ENCODE measurements around the gene LIMK1.
A peak's percentile ranks its signal among the peaks of the same experiment; 100 is the strongest.
"Not testable (repeated sequence)": the region's sequence is repeated elsewhere in the genome, so short reads cannot be mapped to it uniquely, and the experiment has no call there.

Gene LIMK1

DNA sequence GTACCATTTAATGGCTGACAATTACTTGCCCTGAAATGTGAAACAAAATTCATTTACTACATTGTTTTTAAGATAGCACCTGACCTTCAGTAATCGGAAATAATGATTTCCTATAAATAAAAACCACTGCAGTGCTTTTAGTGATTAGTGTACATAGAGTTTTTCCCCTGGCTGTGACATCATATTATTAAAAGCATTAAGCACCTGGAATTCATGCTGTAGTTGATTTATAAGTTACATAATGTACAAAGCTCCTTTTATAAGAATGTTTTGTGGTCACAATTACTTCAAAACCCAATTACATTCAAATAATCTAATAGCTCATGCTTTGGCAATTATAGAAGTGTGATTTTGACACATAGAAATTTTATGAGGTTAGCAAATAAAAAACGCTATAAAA lies 46.3 kb downstream of the LIMK1 start:
- no peak for DNase-seq

DNA sequence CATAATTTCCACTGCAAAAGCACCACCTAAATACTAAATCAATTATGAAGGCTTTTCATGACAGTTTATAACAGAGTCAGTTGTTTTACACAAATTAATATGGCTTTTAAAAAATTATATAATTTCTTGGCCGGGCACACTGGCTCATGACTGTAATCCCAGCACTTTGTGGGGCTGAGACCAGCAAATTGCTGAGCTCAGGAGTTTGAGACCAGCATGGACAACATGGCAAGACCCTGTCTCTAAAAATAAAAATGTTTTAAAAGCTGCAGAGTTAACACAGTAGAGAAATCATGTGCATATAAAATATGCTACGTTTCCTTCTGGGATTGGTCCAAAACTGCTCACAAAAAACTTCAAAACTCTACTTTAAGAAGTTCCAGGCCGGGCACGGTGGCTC lies 46.9 kb downstream of the LIMK1 start:
- no peak for DNase-seq

DNA sequence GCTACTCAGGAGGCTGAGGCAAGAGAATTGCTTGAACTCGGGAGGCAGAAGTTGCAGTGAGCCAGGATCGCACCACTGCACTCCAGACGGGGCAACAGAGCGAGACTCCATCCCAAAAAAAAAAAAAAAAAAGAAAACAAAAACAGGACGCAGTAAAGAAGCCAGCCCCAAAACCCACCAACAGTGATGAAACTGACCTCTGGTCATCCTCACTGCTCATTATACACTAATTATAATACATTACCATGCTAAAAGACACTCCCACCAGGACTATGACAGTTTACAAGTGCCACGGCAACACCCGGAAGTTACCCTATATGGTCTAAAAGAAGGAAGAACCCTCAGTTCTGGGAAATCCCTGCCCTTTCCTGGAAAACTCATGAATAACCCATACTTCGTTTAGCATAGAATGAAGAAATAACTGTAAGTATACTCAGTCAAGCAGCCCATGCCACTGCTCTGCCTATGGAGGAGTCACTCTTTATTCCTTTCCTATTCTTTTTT lies 50.6 kb downstream of the LIMK1 start:
- DNase-seq, result peak; percentile 98

DNA sequence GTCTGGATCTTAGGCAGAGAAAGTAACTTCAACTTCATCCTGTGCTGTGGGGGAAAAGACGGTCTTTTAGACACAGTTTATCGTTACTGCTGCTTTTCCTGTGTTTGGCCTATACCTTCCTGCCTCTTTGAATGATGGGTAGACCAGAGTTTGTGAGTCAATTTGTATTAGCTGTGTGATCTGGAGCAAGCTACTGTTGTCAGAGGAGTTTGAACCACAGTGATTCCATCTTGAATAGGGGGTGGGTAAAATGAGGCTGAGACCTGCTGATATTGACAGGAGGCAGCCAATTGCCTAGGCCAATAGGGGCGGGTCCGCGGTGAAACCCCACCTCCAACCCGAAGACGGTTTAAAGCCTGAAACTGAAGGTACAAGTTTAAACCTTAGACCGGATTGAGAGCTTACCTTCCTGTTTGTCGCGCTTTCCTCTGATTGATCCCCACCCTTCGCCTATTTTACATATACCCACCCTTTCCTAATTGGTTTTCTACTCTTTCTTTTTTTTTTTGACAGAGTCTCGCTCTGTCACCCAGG lies 54.8 kb downstream of the LIMK1 start:
- DNase-seq, result no peak

DNA sequence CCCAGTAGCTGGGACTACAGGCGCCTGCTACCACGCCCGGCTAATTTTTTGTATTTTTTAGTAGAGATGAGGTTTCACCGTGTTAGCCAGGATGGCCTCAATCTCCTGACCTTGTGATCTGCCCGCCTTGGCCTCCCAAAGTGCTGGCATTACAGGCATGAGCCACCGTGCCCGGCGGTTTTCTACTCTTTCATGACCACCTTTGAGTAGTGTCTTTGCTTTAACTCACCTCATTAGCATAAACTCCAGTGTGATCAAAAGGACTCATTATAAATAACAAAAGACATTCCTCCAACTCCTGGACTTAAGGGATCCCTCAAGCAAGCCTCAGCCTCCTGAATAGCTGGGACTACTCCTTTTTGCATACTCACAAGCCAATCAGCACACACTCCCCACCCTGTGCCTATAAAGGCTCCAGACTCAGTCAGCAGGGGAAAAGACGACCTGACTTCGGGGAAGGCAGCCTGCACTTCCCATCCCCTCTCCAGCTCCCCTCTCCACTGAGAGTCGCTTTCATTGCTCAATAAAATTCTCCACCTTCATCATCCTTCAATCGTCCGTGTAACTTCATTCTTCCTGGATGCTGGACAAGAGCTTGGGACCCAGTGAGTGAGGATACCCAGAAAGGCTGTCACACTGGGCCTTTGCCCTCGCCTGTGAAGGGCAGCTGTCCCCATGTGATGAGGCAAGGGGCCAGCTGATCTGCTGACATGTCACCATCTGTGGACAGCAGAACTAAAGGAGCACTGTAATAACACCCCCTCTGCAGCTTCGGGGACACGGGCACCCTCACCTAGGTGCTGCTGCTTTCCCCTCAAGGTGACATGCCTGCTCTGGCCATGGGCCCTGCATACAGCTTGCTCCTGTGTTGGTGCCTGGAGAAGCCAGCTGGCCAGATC lies 55.6 kb downstream of the LIMK1 start:
- no peak for DNase-seq

DNA sequence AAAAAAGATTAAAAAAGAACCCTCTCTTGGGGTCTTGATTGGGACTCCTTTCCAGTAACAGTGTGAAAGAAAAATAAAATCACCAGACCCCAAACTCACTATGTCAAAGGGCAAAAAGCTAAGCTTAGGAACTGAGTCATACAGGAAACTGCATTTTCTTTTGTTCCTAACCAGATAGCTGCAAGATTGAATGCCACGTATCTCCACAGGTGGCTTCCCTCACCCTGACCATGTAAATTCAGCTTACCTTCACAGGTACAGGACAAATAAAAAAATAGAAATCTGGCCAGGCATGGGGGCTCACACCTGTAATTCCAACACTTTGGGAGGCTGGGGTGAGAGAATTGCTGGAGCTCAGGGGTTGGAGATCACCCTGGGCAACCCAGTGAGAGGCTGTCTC lies 58.1 kb downstream of the LIMK1 start:
- DNase-seq, result no peak

DNA sequence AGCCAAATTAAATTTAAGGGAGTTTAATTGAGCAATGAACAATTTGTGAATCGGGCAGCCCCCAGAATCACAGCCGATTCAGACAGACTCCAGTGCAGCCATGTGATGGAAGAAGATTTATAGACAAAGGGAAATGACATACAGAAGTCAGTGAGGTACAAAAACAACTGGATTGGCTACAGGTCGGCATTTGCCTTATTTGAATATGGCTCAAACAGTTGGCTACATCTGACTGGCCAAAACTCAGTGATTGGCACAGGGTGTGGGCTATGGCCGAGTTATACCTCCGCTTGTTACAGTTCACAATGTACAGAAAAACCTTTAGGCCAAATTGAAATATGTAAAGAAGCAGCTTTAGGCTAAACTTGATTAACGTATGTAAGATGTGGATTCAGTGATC lies 59.8 kb downstream of the LIMK1 start:
- no peak for DNase-seq

DNA sequence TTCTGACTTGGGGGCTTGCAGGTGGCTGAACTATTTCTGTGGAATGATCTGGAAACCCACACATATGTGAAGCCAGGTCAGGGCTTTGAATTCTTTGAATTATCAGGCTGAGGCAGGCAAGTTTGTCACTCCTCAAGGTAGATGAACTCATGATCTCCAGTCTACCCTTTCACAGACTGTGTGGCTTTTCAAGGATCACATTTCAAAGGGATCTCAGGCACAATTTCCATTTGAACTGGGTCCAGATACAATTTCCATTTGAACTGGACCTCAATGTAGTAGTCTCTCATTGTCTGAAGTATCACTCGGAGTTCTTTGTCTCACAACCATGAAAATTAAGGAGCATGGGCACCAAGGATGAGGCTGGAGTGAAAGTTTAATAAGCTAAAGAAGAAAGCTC lies 64.9 kb downstream of the LIMK1 start:
- no peak for DNase-seq

DNA sequence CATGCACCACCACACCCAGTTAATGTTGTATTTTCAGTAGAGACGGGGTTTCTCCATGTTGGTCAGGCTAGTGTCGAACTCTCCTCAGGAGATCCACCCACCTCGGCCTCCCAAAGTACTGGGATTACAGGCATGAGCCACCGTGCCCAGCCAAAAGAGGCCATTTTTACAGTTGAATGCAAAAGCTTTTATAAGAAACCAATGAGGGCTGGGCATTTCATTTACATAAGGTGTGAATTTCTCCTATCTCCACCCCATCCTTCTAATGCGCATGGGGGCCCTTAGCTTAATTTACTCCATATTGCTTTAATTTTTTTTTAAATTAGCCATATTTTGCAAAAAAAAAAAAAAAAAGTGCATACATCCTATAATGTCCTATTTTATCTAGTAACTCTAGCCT lies 65.5 kb downstream of the LIMK1 start:
- no peak for DNase-seq

DNA sequence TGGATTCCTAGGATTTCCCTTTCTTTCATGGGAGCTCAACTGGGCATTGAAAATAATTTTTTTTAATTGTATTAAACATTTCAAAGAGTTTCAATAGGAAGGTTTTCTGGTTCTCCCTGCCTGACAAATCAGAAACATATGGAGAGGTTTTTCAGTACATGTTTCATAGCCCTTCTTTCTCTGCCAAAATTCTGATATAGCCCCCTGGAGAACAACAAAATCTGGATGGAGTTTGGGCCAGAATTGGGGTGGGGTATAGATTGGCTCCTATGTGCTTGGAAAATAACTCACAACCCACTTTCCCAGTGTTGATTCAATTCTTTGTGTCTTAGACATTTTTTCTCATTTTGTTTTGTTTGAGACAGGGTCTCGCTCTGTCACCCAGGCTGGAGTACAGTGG lies 66.0 kb downstream of the LIMK1 start:
- no peak for DNase-seq

DNA sequence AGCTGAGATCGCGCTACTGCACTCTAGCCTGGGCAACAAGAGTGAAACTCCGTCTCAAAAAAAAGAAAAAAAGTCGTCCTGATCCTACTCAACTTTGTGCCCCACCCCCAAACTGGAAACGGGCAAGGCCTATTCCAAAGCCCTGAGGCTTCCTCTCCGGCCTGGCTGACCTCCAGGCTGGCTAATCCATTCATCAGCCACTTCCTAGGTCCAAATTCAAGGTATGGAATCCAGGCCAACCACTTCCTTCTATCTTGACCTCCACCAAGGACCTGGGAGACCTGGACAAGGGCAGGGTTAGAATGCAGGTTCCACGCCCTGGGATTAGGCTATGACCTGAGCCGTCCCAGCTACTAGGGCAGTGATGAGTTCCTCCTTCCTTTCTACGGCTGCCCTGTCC lies 70.1 kb downstream of the LIMK1 start:
- no peak for DNase-seq

DNA sequence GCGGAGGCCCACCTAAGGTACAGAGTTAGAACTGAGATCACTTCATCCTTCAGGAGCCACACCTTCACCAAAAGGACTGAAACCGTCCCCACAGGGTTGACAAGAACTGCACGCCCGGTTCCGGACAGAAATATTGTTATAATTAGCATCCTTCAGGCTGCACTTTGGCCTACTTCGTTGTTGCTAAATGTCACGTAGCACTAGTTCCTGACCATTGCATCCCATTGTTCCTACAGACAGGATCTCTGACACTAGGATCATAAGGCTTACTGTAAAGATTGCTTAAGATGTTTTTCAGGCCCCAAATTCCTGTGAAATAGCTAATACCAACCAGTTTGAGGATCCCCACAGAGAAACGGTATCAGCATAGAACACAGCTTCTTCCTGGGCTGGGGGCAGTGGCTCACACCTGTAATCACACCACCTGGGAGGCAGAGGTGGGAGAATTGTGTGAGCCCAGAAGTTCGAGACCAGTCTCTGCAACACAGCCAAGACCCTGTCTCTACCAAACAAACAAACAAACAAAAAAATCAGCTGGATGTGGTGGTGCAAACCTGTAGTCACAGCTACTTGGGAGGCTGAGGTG lies 72.3 kb downstream of the LIMK1 start:
- DNase-seq, result no peak

DNA sequence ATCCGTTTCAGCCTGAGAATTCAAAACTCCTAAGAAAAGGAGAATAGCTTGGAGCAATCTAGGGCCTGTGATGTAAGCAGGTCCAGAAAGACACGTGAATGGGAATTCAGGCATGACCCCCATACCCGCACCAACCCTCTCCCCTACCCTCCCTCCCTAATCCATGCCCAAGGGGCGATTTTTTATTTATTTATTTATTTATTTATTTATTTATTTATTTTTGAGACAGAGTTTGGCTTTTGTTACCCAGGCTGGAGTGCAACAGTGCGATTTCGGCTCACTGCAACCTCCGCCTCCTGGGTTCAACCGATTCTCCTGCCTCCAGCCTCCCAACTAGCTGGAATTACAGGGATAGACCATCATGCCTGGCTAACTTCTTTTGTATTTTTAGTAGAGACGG lies 74.0 kb downstream of the LIMK1 start:
- DNase-seq, result no peak

DNA sequence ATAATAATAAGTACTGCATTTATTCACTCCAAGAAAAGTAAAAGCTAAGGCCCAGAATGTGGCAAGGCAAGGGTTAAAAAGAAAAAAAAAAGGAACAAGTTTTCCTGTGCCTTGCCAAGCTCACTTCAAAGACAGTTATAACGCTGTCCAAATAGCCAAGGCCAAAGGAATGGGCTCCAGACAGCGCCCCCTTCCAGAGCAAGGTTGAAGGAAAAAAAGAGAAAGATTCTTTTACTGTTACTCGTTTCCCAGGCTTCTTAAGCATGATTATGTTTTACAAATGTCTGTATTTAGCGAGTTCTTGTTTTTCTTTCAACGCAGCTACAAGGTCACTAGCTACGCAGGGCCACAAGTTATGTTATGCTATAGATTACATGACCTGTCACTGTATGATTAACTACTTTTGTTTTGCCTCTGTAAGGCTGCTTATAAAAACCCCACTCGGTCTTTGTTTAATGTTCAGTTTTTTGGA lies 81.4 kb downstream of the LIMK1 start:
- DNase-seq, result peak; percentile 91

DNA sequence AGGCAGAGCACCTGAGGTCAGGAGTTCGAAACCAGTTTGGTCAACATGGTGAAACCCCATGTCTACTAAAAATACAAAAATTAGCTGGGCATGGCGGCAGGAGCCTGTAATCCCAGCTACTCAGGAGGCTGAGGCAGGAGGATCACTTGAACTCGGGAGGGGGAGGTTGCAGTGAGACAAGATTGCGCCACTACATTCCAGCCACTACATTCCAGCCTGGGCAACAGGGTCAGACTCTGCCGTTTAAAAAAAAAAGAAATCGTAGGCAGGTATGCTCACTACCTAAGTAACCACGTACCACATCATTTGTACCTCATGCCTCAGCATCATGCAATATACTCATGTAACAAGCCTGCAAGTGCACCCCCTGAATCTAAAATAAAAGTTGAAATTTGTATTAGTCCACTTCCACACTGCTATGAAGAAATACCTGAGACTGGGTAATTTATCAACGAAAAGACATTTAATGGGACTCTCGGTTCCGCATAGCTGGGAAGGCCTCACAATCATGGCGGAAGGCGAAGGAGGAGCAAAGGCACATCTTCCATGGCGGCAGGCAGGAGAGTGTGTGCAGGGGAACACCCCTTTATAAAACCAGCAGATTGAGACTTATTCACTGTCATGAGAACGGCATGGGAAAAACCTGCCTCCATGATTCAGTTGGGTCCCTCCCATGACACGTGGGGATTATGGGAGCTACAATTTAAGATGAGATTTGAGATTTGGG lies 82.4 kb downstream of the LIMK1 start:
- no peak for DNase-seq

DNA sequence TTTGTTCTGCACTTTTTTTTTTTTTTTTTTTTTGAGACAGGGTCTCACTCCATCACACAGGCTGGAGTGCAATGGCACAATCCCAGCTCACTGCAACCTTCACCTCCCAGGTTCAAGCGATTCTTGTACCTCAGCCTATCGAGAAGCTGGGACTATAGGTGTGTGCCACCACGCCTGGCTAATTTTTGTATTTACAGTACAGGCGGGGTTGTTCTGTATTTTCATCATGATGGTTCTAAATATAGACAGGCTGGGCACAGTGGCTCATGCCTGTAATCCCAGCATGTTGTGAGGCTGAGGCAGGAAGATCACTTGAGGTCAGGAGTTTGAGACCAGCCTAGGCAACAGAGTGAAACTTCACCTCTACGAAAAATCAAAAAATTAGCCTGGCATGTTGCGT lies 83.7 kb downstream of the LIMK1 start:
- DNase-seq, result not testable (repeated sequence)
